Transverse colon (tissue), 4 donors: ENCODE data around the gene MTX1. TPM values are rescaled to one million over a fixed set of nuclear protein-coding genes. Genes with fewer than 3 reads are reported as not detected.

Source experiments
- DNase-seq: peaks from one replicate; pipeline ENCODE4 v3.0.0-alpha.2; 2019
- H3K27ac ChIP-seq, 4 donors: fragments of 200-600 bp; sonication (generic); 2 replicates each; pipeline ENCODE4 v1.5.1; 2016 to 2018; ENCODE audit warnings: inconsistent platforms in 4 of 4
- H3K27me3 ChIP-seq: fragments of 200-600 bp; sonication (generic); 2 replicates; pipeline ENCODE4 v1.5.1; 2017; ENCODE audit warnings: inconsistent platforms
- H3K36me3 ChIP-seq, 4 donors: fragments of 200-600 bp; sonication (generic); 2 replicates each; pipeline ENCODE4 v1.5.1; 2017 to 2019; ENCODE audit warnings: inconsistent platforms in 4 of 4
- H3K4me1 ChIP-seq, 4 donors: fragments of 200-600 bp; sonication (generic); 2 replicates each; pipeline ENCODE4 v1.5.1; 2017 to 2020; ENCODE audit warnings: inconsistent platforms in 4 of 4
- H3K4me3 ChIP-seq, 4 donors: fragments of 200-600 bp; sonication (generic); 1 replicate in 1 of 4; 2 replicates in 3 of 4; pipeline versions ENCODE4 v1.5.1 to v1.6.1; 2017 to 2019; ENCODE audit warnings: inconsistent platforms in 4 of 4
- H3K9me3 ChIP-seq, 2 donors: fragments of 200-600 bp; sonication (generic); 2 replicates each; pipeline ENCODE4 v1.5.1; 2017 to 2019; ENCODE audit warnings: inconsistent platforms in 2 of 2
- EP300 ChIP-seq: sonication (generic); formaldehyde crosslinking; IDR thresholded peaks from one replicate; pipeline ENCODE4 v1.6.1; 2017; ENCODE audit warnings: antibody characterized with exemption, low read depth
- POLR2A ChIP-seq: fragments of 450-650 bp; IDR thresholded peaks from one replicate; pipeline ENCODE4 v1.6.1; 2016; ENCODE audit warnings: antibody characterized with exemption, mild to moderate bottlenecking, moderate library complexity
- POLR2AphosphoS5 ChIP-seq, 3 donors: sonication (generic); formaldehyde crosslinking; IDR thresholded peaks; one replicate each; pipeline ENCODE4 v1.6.1; 2016; ENCODE audit warnings: antibody characterized with exemption in 3 of 3
- WGBS, 2 donors: methylation state at CpG; one replicate each; pipeline ENCODE4 v1.1.5; 2018; ENCODE audit warnings: low coverage in 1 of 2; 5-methylcytosine and 5-hydroxymethylcytosine counted together
- in situ Hi-C, 4 donors: fragments of 200-750 bp; cut with MboI; loops; one replicate each; pipeline versions ENCODE4 v1.15.0 to v1.15.1; 2017; ENCODE audit warnings: low sequenced_read_pairs in 3 of 4, low pct_ligation_motif_present in 1 of 4, low pct_unique_long_range_greater_than_20kb in 1 of 4
- intact Hi-C: fragments of 100-400 bp; cut with DNase I; formaldehyde crosslinking; loops from one replicate; pipeline ENCODE4 v1.15.1; 2023; ENCODE audit warnings: low total_unique reads
- total RNA-seq, 4 donors: library from RNA; depleted of rRNA; stranded (reverse); fragments of >200 nt; gene quantifications; one replicate each; pipeline ENCODE4 v1.1.0, GENCODE V29; 2016
- TF ChIP-seq, protein P1 (sequence below), 5 experiments: fragments of 200-600 bp in 3 of 5; fragments of 450-650 bp in 2 of 5; sonication (generic) in 3 of 5; IDR thresholded peaks; 1 replicate in 2 of 5; 2 replicates in 3 of 5; pipeline ENCODE4 v1.5.1; 2016 to 2017; ENCODE audit warnings: antibody characterized with exemption in 5 of 5, inconsistent platforms in 3 of 5, mild to moderate bottlenecking in 2 of 5, moderate library complexity in 1 of 5

Gene MTX1
- total RNA-seq, 4 donors from 2014 or later, result 24.3 to 64.0 (median 46.0) TPM

DNA sequence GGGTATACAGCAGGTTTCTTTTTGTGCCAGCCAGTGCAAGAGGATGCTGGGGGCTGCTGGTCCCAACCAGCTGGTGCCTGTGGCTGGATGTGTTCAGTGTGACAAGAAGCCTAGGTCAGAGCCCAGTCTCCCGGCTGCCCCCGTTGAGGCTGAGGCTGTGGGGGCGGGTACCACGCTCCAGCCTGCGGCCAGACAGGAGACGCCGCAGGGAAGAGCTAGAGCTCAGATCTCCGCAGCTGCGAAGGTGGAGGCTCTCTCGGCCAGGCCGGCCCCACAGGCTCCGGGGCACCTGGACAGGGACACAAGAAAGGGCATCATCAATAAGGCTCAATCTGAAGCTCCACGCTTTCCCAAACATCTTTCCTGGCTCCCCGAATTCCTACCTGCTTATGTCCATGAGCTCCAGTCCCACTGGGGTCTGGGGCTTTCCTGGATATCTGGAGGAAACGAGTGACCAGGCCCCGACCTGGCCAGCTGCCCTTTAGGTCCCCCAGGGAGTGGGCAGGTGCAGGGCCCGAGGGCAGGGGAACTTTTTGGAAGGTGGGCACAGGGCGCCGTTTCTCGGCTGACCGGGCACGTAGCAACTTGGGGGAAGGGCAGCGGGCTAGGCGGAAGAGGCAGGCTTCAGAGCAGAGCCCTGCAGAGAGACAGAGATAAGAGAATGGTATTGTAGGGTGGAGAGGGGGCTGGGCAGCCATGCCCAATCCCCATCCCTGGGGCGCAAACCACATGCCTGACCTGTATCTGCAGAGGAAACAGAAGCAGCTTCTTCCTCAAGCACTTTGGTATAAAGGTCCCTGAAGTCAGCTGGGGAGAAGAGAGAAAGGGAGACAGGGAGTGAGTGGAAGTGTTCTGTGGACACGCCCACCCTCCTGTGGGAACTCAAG is 39.4 kb downstream of the MTX1 start:
- DNase-seq, result no peak
- peaks cover 14 to 26% (median 21%) of the 10 kb centered on the region in 4 donors for H3K4me1 ChIP-seq
- H3K4me3 ChIP-seq, result no peak overlapping the region
- no peaks in the 10 kb centered on the region for H3K9me3 ChIP-seq
- no peak overlapping the region for H3K27ac ChIP-seq
- TF ChIP-seq POLR2A (no peak), POLR2AphosphoS5 (IDR thresholded peaks at IDR 0.05) (no peak), EP300 (no peak)
- TF ChIP-seq, protein P1, sequence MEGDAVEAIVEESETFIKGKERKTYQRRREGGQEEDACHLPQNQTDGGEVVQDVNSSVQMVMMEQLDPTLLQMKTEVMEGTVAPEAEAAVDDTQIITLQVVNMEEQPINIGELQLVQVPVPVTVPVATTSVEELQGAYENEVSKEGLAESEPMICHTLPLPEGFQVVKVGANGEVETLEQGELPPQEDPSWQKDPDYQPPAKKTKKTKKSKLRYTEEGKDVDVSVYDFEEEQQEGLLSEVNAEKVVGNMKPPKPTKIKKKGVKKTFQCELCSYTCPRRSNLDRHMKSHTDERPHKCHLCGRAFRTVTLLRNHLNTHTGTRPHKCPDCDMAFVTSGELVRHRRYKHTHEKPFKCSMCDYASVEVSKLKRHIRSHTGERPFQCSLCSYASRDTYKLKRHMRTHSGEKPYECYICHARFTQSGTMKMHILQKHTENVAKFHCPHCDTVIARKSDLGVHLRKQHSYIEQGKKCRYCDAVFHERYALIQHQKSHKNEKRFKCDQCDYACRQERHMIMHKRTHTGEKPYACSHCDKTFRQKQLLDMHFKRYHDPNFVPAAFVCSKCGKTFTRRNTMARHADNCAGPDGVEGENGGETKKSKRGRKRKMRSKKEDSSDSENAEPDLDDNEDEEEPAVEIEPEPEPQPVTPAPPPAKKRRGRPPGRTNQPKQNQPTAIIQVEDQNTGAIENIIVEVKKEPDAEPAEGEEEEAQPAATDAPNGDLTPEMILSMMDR (IDR thresholded peaks at IDR 0.05), result no peak
- WGBS, 2 donors, result 83% methylated on average over 26 of the region's 26 CpGs; no CpG with 5 or more reads in 1 of the 2 donors
- H3K27me3 ChIP-seq, result no peaks in the 10 kb centered on the region
- in situ Hi-C loops (no loop called here), intact Hi-C loops (no loop called here)
- H3K36me3 ChIP-seq, result no peaks in the 10 kb centered on the region

DNA sequence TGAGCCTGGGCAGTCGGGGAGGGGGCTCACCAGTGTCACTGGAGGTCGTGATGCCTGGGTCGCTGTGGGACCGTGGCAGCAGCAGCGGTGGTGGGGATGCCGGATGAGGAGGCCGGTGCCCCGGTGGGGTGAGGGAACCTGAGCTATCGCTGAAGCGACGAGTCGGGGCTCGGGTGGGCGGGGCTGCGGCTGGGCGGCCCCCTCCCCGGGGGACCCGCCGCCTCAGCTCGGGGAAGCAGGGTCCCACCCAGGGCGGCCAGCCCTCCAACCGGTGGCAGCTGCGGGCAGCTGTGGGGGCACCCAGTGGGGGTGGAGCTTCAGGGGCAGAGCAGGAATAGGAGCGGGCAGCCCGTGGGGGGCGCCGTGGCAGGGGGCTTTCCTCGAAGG is 41.7 kb downstream of the MTX1 start:
- H3K4me3 ChIP-seq, result peak overlapping the region in 2 of 4 donors; percentile 22 to 37
- in situ Hi-C loops, result loop anchor here in 3 of 4 donors (10.0 to 25.0 kb wide), 2 partner anchors 65 to 337 kb away; no protein-coding TSS in a partner anchor
- intact Hi-C loops, result loop anchor here (2.0 to 10.0 kb wide), 2 partner anchors 75 to 345 kb away; no protein-coding TSS in a partner anchor

DNA sequence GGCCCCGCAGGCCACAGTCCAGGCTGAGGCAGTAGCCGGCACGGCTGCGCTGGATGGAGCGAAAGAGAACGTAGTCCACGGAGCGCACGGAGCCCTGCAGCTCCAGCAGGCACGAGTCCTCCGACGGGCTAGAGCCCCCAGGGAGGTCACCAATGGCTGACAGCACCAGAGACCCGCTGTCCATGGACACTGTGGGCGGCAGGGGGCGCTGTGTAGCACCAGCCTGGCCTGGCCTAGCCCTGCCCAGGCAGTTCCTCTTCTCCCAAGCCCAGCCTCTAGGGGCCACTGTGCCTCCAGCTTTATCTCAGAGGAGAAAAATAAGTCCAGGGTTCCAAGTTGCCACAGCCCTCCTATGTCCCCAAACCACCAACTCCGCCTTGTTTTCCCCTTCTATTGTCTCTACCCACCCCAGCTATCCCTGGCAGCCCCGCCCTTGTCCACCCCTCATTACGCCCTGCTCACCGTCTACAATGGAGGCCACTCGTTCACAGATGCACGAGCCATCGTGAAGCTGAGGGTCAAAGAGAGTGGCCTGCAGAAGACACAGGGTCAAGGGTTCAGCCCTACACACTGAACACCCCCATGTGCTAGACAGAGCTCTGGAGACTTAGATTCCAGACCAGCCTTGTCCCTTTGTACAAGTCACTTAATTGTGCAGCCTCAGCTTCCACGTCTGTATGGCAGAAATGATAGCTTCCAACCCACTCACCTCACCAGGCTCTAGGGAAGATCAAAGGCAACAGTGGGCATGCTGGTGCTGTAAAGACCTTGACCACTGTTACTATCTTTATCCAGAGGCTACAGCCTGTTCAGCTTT is 42.3 kb downstream of the MTX1 start:
- Histone ChIP-seq H3K4me1 (peaks cover 21 to 30% (median 24%) of the 10 kb centered on the region in 4 donors), H3K27me3 (no peaks in the 10 kb centered on the region), H3K27ac (peak overlapping the region; percentile 34 to 54 (median 52)), H3K36me3 (no peaks in the 10 kb centered on the region), H3K4me3 (peak overlapping the region in 2 of 4 donors; percentile 22 to 37), H3K9me3 (no peaks in the 10 kb centered on the region)
- WGBS, 2 donors, result 43% methylated on average over 8 of the region's 23 CpGs; no CpG with 5 or more reads in 1 of the 2 donors
- peak; percentile 95 for DNase-seq
- TF ChIP-seq, protein P1 (IDR thresholded peaks at IDR 0.05), result peak; percentile 99 to 100 (median 99)
- TF ChIP-seq POLR2A (no peak), EP300 (no peak), POLR2AphosphoS5 (IDR thresholded peaks at IDR 0.05) (no peak)
- intact Hi-C loops, result loop anchor here (2.0 to 10.0 kb wide), 2 partner anchors 74 to 344 kb away; no protein-coding TSS in a partner anchor
- in situ Hi-C loops, result loop anchor here in 3 of 4 donors (10.0 to 25.0 kb wide), 2 partner anchors 64 to 336 kb away; no protein-coding TSS in a partner anchor

More for the DNA sequence above, 41.7 kb downstream of the MTX1 start:
- no peak for DNase-seq
- 43% methylated on average over 14 of the region's 28 CpGs; no CpG with 5 or more reads in 1 of the 2 donors for WGBS, 2 donors
- peaks cover 21 to 29% (median 24%) of the 10 kb centered on the region in 4 donors for H3K4me1 ChIP-seq
- no peaks in the 10 kb centered on the region for H3K36me3 ChIP-seq
- TF ChIP-seq POLR2AphosphoS5 (IDR thresholded peaks at IDR 0.05), result no peak
- no peak for TF ChIP-seq EP300
- TF ChIP-seq POLR2A, result no peak
- TF ChIP-seq, protein P1 (IDR thresholded peaks at IDR 0.05), result no peak
- H3K27ac ChIP-seq, result peak overlapping the region in 3 of 4 donors; percentile 16 to 54 (median 50)
- no peaks in the 10 kb centered on the region for H3K9me3 ChIP-seq
- H3K27me3 ChIP-seq, result no peaks in the 10 kb centered on the region
